Stimulated activated naive CD8-positive, alpha-beta T cell treated with anti-CD3 and anti-CD28 coated beads, Interleukin-15, Interleukin-2, amounts not matched to agents 100 U/mL and 50 U/mL, for 24 hours (primary cell): Measurements from ENCODE around the gene MRRF.
A peak's percentile ranks its signal among the peaks of the same experiment; 100 is the strongest.

Source experiments
- ATAC-seq: fragments of 150-1000 bp; cut with Tn5 transposase; one replicate; pipeline ENCODE4 v1.10.0; 2021
- DNase-seq: peaks from one replicate; pipeline ENCODE4 v3.0.0; 2021

Gene MRRF

DNA sequence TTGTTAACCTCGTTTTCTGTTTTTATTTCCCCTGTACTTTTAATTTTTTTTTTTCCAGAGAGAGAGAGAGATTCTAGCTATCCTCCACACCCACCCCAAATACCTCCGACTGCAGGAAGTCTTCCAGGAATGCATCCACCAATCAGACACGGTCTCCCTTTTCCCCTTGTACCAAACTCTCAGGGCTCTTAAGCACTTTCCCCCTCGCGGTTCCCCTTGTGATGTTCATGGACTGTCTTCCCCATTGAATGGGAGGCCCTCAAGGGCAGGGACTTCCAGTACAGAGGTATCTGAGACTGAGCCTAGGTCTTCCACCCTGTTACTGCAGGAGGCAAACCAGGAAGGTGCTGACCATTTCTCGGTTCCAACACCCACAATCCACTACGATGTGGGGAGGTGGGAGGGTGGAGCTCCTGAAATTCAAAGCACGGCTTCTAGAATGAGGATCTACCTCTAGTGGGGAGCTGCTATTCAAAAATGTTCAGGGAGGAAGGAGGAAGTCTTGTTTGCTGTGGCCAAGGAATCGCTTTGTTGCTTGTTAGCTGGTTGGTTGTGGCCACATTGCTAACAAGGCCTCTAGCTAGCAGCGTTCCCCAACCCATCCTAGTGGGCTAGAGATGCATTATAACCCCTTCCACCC is 68.6 kb downstream of the MRRF start:
- ATAC-seq (no peak), DNase-seq (no peak)

- ATAC-seq (no peak), DNase-seq (no peak)
Measured at GRCh38 chr9:122334916-122335315, 70.2 kb downstream of the MRRF start.

- ATAC-seq (no peak), DNase-seq (no peak)
Measured at GRCh38 chr9:122336189-122336588, 71.5 kb downstream of the MRRF start.

DNA sequence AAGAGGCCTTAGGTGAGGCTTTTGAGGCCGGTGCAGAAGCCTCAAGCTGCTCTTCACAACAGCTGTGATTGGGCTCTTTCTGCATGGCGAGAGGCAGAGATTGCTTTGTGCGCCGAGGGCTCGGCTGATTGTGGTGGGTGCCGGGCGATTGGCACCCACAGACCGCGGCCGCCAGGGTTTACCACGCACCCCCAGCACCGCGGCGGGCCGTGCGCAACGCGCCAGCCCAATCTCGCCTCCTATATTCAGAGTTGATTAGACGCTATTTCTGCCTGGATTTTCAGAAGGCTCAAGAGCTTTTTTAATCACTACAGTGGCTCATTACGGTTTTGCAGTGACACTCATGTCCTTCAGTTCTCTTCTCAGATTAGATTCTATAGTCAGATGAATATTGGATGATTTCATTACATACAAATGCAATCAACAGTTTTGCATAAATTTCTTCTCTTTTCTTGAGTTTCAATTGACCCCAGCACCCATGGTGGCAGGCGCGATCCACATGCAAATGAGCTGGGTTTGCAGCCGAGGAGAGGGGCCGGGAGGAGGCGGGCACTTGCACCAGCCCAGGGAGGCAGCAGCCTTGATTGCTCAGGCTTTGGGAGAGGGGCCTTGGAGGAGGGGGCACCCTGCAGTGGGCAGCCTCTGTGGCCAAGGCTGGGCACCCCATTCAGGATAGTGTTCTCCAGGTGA is 72.3 kb downstream of the MRRF start:
- DNase-seq (no peak), ATAC-seq (no peak)

GRCh38 chr9:122337556-122337929 is 72.9 kb downstream of the MRRF start:
- DNase-seq (no peak), ATAC-seq (no peak)

DNA sequence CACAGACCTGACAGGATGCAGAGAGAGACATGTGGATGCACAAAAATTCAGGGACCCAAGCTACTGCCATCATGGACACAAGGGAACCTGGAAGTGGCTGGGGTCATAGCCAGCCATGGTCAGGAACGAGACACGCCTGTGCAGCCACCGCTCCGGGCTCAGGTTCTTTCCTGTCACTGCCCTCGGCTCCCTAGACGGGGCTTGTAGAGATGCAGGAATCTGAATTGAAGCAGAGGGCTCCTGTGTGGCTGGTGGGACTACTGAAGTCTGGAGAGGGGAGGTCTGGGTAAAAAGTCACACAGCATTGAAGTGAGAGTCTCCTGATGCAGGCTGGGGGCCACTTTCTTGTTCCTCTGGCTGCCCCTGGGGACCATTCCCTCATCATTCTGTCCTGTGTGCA is 73.9 kb downstream of the MRRF start:
- no peak for DNase-seq
- ATAC-seq: no peak

DNA sequence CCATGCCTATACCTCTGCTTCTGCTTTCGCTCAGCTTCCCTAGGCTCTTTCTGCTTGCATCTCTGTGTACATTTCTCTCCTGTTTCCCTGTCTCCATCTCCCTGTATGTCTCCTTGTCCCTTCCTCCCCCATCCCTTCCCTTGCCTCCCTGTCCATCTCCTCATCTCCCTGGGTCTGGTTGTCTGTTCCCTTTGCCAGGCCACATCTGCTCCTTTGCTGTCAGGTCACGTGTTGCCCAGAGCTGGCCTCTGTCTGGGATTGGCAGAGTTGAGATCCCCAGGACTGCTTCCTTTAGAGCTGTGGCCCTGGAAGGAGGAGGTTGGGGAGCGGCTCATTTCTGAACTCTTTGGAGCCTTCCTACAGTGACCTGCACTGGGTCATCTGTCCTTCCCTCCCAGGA is 74.3 kb downstream of the MRRF start:
- ATAC-seq: no peak
- no peak for DNase-seq

GRCh38 chr9:122339579-122339978 is 74.9 kb downstream of the MRRF start:
- DNase-seq: no peak
- no peak for ATAC-seq

DNA sequence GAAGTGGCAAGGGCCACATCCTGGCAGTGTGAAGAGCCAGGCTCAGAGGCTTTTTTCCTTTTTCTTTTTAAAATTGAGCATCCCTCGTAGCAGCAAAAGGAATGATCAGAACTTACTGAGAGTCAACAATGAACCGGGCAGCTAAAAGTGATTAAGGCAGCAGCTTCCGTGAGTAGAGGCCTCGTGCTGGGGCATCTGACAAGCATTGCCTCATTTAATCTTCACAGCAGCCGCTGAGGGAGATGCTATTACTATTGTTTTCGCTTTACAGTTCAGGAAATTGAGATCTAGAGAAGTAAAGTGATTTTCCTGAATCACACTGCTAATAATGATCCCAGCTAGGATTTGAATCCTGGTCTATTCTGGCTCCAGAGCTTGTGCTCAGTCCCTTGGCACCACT is 75.5 kb downstream of the MRRF start:
- DNase-seq (no peak), ATAC-seq (no peak)

DNA sequence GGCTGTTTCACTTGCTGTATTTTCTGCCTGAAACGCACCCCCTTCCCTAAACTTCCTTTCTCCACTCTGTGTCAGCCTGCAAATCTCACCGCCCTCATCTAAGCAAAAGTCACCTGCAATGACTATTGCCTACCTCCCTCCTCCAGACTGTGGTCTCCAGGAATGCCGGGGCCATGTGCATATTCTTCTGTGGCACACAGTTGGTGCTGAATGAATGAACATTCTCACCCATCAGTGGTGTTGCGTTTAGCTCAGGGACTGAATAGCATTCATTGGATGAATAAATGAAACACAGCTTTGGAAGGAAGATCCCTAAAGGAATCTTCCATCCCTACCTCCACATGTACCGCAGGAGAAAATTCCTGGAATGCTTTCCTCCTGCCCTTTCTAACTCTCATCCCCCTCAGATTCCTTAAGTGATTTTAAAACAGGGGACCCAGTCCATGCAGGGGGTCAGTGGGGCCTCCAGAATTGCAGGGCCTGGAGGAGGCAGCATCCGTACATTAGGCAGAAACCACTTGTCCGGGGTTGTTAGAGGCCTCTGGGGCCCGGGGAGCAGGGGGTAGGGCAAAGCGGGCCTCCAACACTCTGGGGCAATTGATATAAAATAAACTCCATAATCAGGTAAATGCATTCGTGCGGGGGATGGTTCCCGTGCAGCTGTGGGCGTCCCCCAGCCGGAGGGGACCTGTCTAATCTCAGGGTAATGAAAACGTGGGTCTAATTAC is 77.8 kb downstream of the MRRF start:
- ATAC-seq (no peak), DNase-seq (no peak)

DNA sequence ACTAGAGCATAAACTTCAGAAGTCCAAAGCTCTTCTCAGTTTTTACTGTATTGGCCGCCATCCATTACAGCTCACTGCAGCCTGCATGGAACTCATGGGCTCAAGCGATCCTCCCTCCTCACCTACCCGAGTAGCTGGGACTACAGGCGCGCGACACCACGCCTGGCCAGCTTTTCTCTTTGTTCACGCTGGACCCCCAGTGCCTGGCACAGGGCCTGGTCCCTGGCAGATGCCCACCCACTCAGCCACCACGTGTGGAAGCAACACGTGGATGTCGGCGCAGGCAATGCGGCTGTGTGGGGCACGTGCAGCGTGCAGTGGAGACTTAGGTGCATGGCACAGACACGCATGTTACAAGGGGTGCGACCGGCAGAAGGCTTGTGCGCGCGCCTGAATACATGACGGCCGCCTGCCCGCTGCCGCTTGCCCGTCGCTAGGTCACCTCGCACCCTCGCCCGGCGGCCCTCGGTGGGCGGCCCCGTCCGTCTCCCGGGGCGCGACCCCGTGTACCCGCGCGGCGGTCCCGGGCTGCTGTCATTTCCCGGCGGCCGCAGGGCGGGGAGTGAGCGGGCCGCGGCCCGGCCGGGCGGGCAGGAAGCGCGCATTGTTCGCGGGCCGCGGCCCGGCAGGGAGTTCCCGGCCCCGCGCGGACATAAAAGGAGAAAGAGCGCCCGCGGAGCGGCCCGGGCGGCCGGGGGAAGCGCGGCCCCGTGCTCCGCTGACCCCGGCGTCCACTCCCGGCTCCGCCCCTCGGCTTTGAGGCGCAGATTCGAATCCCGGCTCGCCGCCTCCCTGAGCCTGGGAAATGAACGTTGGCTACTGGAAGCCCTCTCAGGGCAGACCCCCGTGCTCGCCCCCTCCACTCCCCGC is 82.0 kb downstream of the MRRF start:
- DNase-seq (peak; percentile 16), ATAC-seq (peak; percentile 14)

- ATAC-seq (no peak), DNase-seq (peak; percentile 26)
Measured at GRCh38 chr9:122347348-122348287, 82.9 kb downstream of the MRRF start.

GRCh38 chr9:122348288-122348777 is 83.7 kb downstream of the MRRF start:
- no peak for DNase-seq
- ATAC-seq: no peak

- no peak for ATAC-seq
- DNase-seq: no peak
Measured at GRCh38 chr9:122348791-122349190, 84.1 kb downstream of the MRRF start.

DNA sequence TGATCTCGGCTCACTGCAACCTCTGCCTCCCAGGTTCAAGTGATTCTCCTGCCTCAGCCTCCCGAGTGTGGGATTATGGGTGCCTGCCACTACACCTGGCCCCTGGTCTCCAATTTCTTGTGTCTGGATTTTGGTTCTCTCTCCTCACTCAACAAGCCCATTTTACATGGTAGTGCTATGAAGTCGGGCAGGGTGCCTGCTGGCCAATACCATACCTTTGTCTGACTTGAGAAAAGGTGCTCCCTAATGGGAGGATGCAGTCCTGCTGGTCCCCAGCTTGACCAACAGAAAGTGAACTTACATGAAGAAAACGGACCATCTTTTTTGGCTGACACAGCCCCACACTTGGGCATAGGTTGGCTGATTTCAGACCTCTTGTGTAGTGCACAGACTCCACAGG is 84.5 kb downstream of the MRRF start:
- no peak for ATAC-seq
- DNase-seq: no peak

DNA sequence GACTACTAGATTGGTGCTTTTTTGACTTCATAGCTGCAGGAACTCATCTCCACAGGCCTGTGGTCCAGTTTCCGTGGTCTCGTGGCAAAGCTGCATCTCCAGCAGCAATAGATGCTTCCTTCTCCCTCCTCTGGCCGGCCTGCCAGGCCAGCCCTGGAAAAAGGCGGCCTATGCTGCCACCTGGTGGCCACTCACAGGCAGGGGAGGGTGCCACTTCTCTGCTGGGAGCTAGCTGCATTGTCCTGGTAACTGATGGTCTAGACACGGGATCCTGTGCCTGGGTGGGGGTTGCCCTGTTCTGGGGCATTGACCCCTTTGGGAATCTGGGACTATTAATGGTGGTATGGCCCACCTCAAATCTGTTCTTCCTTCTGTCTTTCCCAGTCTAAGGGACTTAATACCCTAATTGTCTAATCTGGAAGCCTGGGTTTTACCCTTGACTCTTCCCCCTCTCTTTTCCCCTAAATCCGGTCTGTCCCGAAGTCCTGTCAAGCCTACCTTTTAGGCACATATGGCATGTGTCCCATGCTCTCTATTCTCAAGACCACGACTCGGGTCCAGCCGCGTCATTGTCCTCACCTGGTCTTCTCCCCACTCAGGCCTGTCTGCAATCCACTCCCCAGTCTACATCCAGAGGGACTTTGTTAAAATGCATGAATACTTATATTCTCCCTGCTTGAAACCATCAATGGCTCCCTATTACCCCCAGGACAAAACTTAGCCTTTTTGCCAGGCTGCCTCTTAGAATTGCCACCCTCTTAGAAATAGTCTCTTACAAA is 86.1 kb downstream of the MRRF start:
- DNase-seq (peak; percentile 84), ATAC-seq (peak; percentile 84)

- ATAC-seq (no peak), DNase-seq (no peak)
Measured at GRCh38 chr9:122354536-122355199, 90.0 kb downstream of the MRRF start.

- DNase-seq: no peak
- ATAC-seq: no peak
Measured at GRCh38 chr9:122355336-122355875, 90.7 kb downstream of the MRRF start.

GRCh38 chr9:122356627-122357026 is 91.9 kb downstream of the MRRF start:
- DNase-seq (no peak), ATAC-seq (no peak)

GRCh38 chr9:122360891-122361290 is 96.2 kb downstream of the MRRF start:
- ATAC-seq: peak; percentile 58
- peak; percentile 20 for DNase-seq
